Measurements from ENCODE around the gene MACROD2.
"Not testable (repeated sequence)": the region's sequence is repeated elsewhere in the genome, so short reads cannot be mapped to it uniquely, and the experiment has no call there.

Gene MACROD2

GRCh38 chr20:15756002-15756753, 1760.9 kb downstream of the MACROD2 start:
- no peak for DNase-seq

- DNase-seq, result no peak
These were observed 1761.4 kb downstream of the MACROD2 start for GRCh38 chr20:15756754-15757115.

GRCh38 chr20:15759594-15759993, 1764.3 kb downstream of the MACROD2 start:
- DNase-seq, result no peak

- DNase-seq, result no peak
These were observed 1764.8 kb downstream of the MACROD2 start for GRCh38 chr20:15760001-15760621.

- no peak for DNase-seq
These were observed 1768.0 kb downstream of the MACROD2 start for GRCh38 chr20:15763366-15763765.

GRCh38 chr20:15767586-15767985, 1772.3 kb downstream of the MACROD2 start:
- no peak for DNase-seq

- no peak for DNase-seq
These were observed 1772.9 kb downstream of the MACROD2 start for GRCh38 chr20:15767999-15768741.

- DNase-seq, result no peak
These were observed 1777.5 kb downstream of the MACROD2 start for GRCh38 chr20:15772826-15773225.

GRCh38 chr20:15774926-15775325, 1779.6 kb downstream of the MACROD2 start:
- DNase-seq, result no peak

- DNase-seq, result no peak
These were observed 1781.6 kb downstream of the MACROD2 start for GRCh38 chr20:15776770-15777466.

- no peak for DNase-seq
These were observed 1788.7 kb downstream of the MACROD2 start for GRCh38 chr20:15784020-15784419.

- DNase-seq, result no peak
These were observed 1793.8 kb downstream of the MACROD2 start for GRCh38 chr20:15789079-15789478.

GRCh38 chr20:15792855-15793254, 1797.5 kb downstream of the MACROD2 start:
- no peak for DNase-seq

- DNase-seq, result no peak
These were observed 1799.1 kb downstream of the MACROD2 start for GRCh38 chr20:15794409-15794808.

GRCh38 chr20:15795305-15796019, 1800.1 kb downstream of the MACROD2 start:
- DNase-seq, result no peak

- DNase-seq, result no peak
These were observed 1804.6 kb downstream of the MACROD2 start for GRCh38 chr20:15799871-15800270.

GRCh38 chr20:15802020-15802419, 1806.7 kb downstream of the MACROD2 start:
- no peak for DNase-seq

GRCh38 chr20:15805154-15805553, 1809.8 kb downstream of the MACROD2 start:
- no peak for DNase-seq

GRCh38 chr20:15806105-15806504, 1810.8 kb downstream of the MACROD2 start:
- DNase-seq, result no peak

GRCh38 chr20:15807271-15807670, 1812.0 kb downstream of the MACROD2 start:
- no peak for DNase-seq

GRCh38 chr20:15807771-15808170, 1812.5 kb downstream of the MACROD2 start:
- not testable (repeated sequence) for DNase-seq

- DNase-seq, result no peak
These were observed 1816.6 kb downstream of the MACROD2 start for GRCh38 chr20:15811951-15812350.

GRCh38 chr20:15812696-15813095, 1817.4 kb downstream of the MACROD2 start:
- DNase-seq, result no peak
